ENCODE results near the gene RALGAPA2. TPM values are rescaled to one million over a fixed set of nuclear protein-coding genes. Genes with fewer than 3 reads are reported as not detected.

Gene RALGAPA2
- total RNA-seq, 1 experiment from 2014 or later, result 10.8 TPM

- Histone ChIP-seq H3K9me2 (ENCODE audit: insufficient read depth) (no peaks in the 10 kb centered on the region), H3K27ac (ENCODE audit: low read depth, low read length) (no peak overlapping the region), H3K9ac (ENCODE audit: low read length) (no peak overlapping the region), H2AFZ (ENCODE audit: low read depth, low read length, poor library complexity, severe bottlenecking) (no peak overlapping the region), H4K20me1 (ENCODE audit: insufficient read depth) (no peaks in the 10 kb centered on the region), H3K4me1 (ENCODE audit: control insufficient read depth in 1 of 2, insufficient read depth in 2 of 2, low read length in 2 of 2) (no peaks in the 10 kb centered on the region), H3K27me3 (ENCODE audit: insufficient read depth, low read length) (no peaks in the 10 kb centered on the region), H3K36me3 (ENCODE audit: control insufficient read depth in 1 of 2, insufficient read depth in 2 of 2, low read length in 2 of 2) (no peaks in the 10 kb centered on the region), H3K79me2 (ENCODE audit: insufficient read depth, low read length) (no peaks in the 10 kb centered on the region), H3K4me2 (ENCODE audit: low read length) (no peak overlapping the region), H3K9me3 (ENCODE audit: control insufficient read depth in 1 of 2, insufficient read depth in 1 of 2, low read depth in 1 of 2, low read length in 2 of 2) (no peaks in the 10 kb centered on the region), H3K4me3 (replicated peaks in 1 of 2; ENCODE audit: low read depth in 1 of 2, low read length in 2 of 2) (no peak overlapping the region)
- POLR2A ChIA-PET, result no interaction called here
- DNase-seq (ENCODE audit: low read depth, low spot score) (no peak), ATAC-seq (no peak)
- no peak for TF ChIP-seq SP1 (IDR thresholded peaks at IDR 0.05; ENCODE audit: low read depth)
- TF ChIP-seq MAX (IDR thresholded peaks at IDR 0.05), result no peak
- TF ChIP-seq CTCF (IDR thresholded peaks at IDR 0.05 in 2 of 3, conservative IDR thresholded peaks at IDR 0.05 in 1 of 3; ENCODE audit: borderline replicate concordance in 1 of 3, insufficient read depth in 1 of 3, low read depth in 2 of 3, low read length in 2 of 3), result no peak
- TF ChIP-seq ZNF274 (IDR thresholded peaks at IDR 0.05; ENCODE audit: low read depth, low read length), result no peak
- TF ChIP-seq POLR2A (IDR thresholded peaks at IDR 0.05; ENCODE audit: borderline replicate concordance, extremely low read depth, insufficient read depth, insufficient read length), result no peak
- no peak for TF ChIP-seq EGR1 (IDR thresholded peaks at IDR 0.05; ENCODE audit: low read depth)
- TF ChIP-seq CBX3 (IDR thresholded peaks at IDR 0.05; ENCODE audit: low read depth), result no peak
- no peak for TF ChIP-seq RAD21 (IDR thresholded peaks at IDR 0.05; ENCODE audit: low read depth)
- TF ChIP-seq ELF1 (IDR thresholded peaks at IDR 0.05; ENCODE audit: borderline replicate concordance, low read depth), result no peak
- TF ChIP-seq ATF3 (IDR thresholded peaks at IDR 0.05), result no peak
- no peak for TF ChIP-seq EZH2phosphoT487 (IDR thresholded peaks at IDR 0.05; ENCODE audit: borderline replicate concordance)
- TF ChIP-seq REST (IDR thresholded peaks at IDR 0.05; ENCODE audit: low read depth), result no peak
- no peak for TF ChIP-seq POLR2AphosphoS5 (IDR thresholded peaks at IDR 0.05; ENCODE audit: low read depth, low read length)
- TF ChIP-seq FOSL1 (IDR thresholded peaks at IDR 0.05; ENCODE audit: low read depth), result no peak
- no peak for TF ChIP-seq SRF (IDR thresholded peaks at IDR 0.05; ENCODE audit: low read depth)
- TF ChIP-seq YY1 (IDR thresholded peaks at IDR 0.05; ENCODE audit: extremely low read depth, insufficient replicate concordance, low read depth, low read length), result no peak
- TF ChIP-seq TCF7L2 (IDR thresholded peaks at IDR 0.05; ENCODE audit: borderline replicate concordance, extremely low read depth, insufficient read depth, insufficient read length), result no peak
- TF ChIP-seq CEBPB (IDR thresholded peaks at IDR 0.05; ENCODE audit: low read depth), result no peak
- TF ChIP-seq ZBTB33 (IDR thresholded peaks at IDR 0.05; ENCODE audit: extremely low read depth, insufficient replicate concordance, low read length), result no peak
- no TSS peak for BruUV-seq (replicated peaks)
- RAD21 ChIA-PET (ENCODE audit: low non-redundant PET in 1 of 2, low total read pairs in 2 of 2, uncharacterized antibody in 2 of 2, unreplicated experiment in 2 of 2), result no interaction called here
- CTCF ChIA-PET, result no interaction called here
- intact Hi-C loops (cut with micrococcal nuclease), result no loop called here
Measured at GRCh38 chr20:20649945-20650344, 62.5 kb downstream of the RALGAPA2 start.

Data from HCT116 (cell line).